H1 (cell line): ENCODE data around the gene HMGN1. TPM values are rescaled to one million over a fixed set of nuclear protein-coding genes. Genes with fewer than 3 reads are reported as not detected.

Source experiments
- CTCF ChIA-PET: fragments of 300-600 bp; sonication (Branson Sonifier 250); formaldehyde crosslinking; loops from one replicate; lab custom pipeline; 2021; ENCODE audit not compliant: partially characterized antibody; lab: Charles Lee
- POLR2A ChIA-PET: fragments of 300-600 bp; sonication (Branson Sonifier 250); formaldehyde crosslinking; loops from one replicate; lab custom pipeline; 2021; ENCODE audit warnings: inconsistent platforms; ENCODE audit not compliant: partially characterized antibody; lab: Charles Lee
- DNase-seq, 2 experiments: peaks; one replicate each; pipeline versions ENCODE4 v3.0.0 to v3.0.0-alpha.2; 2010 to 2022; ENCODE audit warnings: low spot score in 2 of 2, low read depth in 1 of 2, mixed read lengths in 1 of 2
- FAIRE-seq: peaks from 2 replicates; lab custom pipeline; 2011; peaks lifted over from hg19 to GRCh38; lab: Jason Lieb, UNC
- H2AFZ ChIP-seq: 2 replicates; pipeline ENCODE4 v1.8.1; 2012; ENCODE audit warnings: low read length, inconsistent platforms
- H2AK5ac ChIP-seq: 2 replicates; pipeline ENCODE4 v1.6.1; 2013; ENCODE audit warnings: low read depth, low read length
- H2BK120ac ChIP-seq: replicated peaks from 2 replicates; pipeline ENCODE3; 2013; ENCODE audit warnings: low read depth, low read length, inconsistent platforms
- H2BK12ac ChIP-seq: 2 replicates; pipeline ENCODE4 v1.6.1; 2013; ENCODE audit warnings: low read depth, low read length
- H2BK15ac ChIP-seq: 2 replicates; pipeline ENCODE4 v1.6.1; 2013; ENCODE audit warnings: low read length
- H2BK20ac ChIP-seq: 2 replicates; pipeline ENCODE4 v1.6.1; 2013; ENCODE audit warnings: low read length
- H2BK5ac ChIP-seq: 2 replicates; pipeline ENCODE4 v1.6.1; 2013; ENCODE audit warnings: low read depth, low read length
- H3K14ac ChIP-seq: 2 replicates; pipeline ENCODE4 v1.6.1; 2013; ENCODE audit warnings: inconsistent platforms; ENCODE audit not compliant: insufficient read length
- H3K18ac ChIP-seq: 2 replicates; pipeline ENCODE4 v1.6.1; 2013; ENCODE audit warnings: low read length; ENCODE audit errors: extremely low read depth
- H3K23ac ChIP-seq: 2 replicates; pipeline ENCODE4 v1.6.1; 2013; ENCODE audit warnings: inconsistent platforms; ENCODE audit not compliant: insufficient read length
- H3K23me2 ChIP-seq: 2 replicates; pipeline ENCODE4 v1.6.1; 2013; ENCODE audit warnings: low read depth, low read length
- H3K27ac ChIP-seq: 2 replicates; pipeline ENCODE4 v1.6.1; 2011; ENCODE audit warnings: low read depth, low read length, inconsistent platforms
- H3K27me3 ChIP-seq, 4 experiments: replicated peaks in 1 of 4; 1 replicate in 1 of 4; 2 replicates in 3 of 4; pipeline versions ENCODE4 v1.6.1 to v1.8.1; 2011 to 2013; ENCODE audit warnings: low read length in 3 of 4, mild to moderate bottlenecking in 3 of 4, inconsistent platforms in 2 of 4, mixed read lengths in 2 of 4, moderate library complexity in 1 of 4; ENCODE audit not compliant: control insufficient read depth in 3 of 4, insufficient read depth in 3 of 4; ENCODE audit errors: extremely low read depth in 1 of 4
- H3K36me3 ChIP-seq, 4 experiments: 2 replicates each; pipeline versions ENCODE4 v1.6.1 to v1.8.1; 2011 to 2013; ENCODE audit warnings: mild to moderate bottlenecking in 4 of 4, low read length in 3 of 4, moderate library complexity in 2 of 4, control low read depth in 1 of 4, inconsistent platforms in 1 of 4; ENCODE audit not compliant: insufficient read depth in 4 of 4, control insufficient read depth in 2 of 4
- H3K4ac ChIP-seq: replicated peaks from 2 replicates; pipeline ENCODE3; 2013; ENCODE audit warnings: low read length, low read depth, mixed read lengths, inconsistent platforms; ENCODE audit not compliant: insufficient read length
- H3K4me1 ChIP-seq, 4 experiments: replicated peaks in 1 of 4; 1 replicate in 1 of 4; 2 replicates in 3 of 4; pipeline versions ENCODE4 v1.6.1 to v1.8.1; 2011 to 2013; ENCODE audit warnings: low read length in 3 of 4, inconsistent platforms in 2 of 4, mixed read lengths in 1 of 4; ENCODE audit not compliant: insufficient read depth in 4 of 4, control insufficient read depth in 3 of 4
- H3K4me2 ChIP-seq, 2 experiments: 2 replicates each; pipeline versions ENCODE4 v1.6.1 to v1.8.1; 2011 to 2013; ENCODE audit warnings: low read depth in 2 of 2, low read length in 2 of 2, control low read depth in 1 of 2, inconsistent platforms in 1 of 2, mild to moderate bottlenecking in 1 of 2; ENCODE audit not compliant: insufficient read depth in 1 of 2
- H3K4me3 ChIP-seq, 4 experiments: fragments of 200-600, 300-600 bp in 1 of 4; sonication (generic), shearing (Covaris generic), sonication (Bioruptor Twin) in 1 of 4; 2 replicates each; pipeline versions ENCODE4 v1.5.1 to v1.8.1; 2011 to 2016; ENCODE audit warnings: low read length in 4 of 4, low read depth in 3 of 4, control low read depth in 2 of 4, inconsistent platforms in 2 of 4, mild to moderate bottlenecking in 2 of 4, mixed read lengths in 1 of 4, moderate library complexity in 1 of 4; ENCODE audit not compliant: insufficient read depth in 2 of 4; ENCODE audit errors: extremely low read depth in 1 of 4
- H3K56ac ChIP-seq: replicated peaks from 2 replicates; pipeline ENCODE3; 2013; ENCODE audit warnings: low read depth, mild to moderate bottlenecking, mixed read lengths, low read length, inconsistent platforms; ENCODE audit not compliant: insufficient read length
- H3K79me1 ChIP-seq: 2 replicates; pipeline ENCODE4 v1.6.1; 2013; ENCODE audit warnings: low read depth, low read length, control low read depth
- H3K79me2 ChIP-seq, 2 experiments: 2 replicates each; pipeline versions ENCODE4 v1.6.1 to v1.8.1; 2012 to 2013; ENCODE audit warnings: low read length in 2 of 2, mild to moderate bottlenecking in 2 of 2, inconsistent platforms in 1 of 2; ENCODE audit not compliant: insufficient read depth in 2 of 2, control insufficient read depth in 1 of 2
- H3K9ac ChIP-seq, 4 experiments: replicated peaks in 1 of 4; 1 replicate in 1 of 4; 2 replicates in 3 of 4; pipeline versions ENCODE4 v1.6.1 to v1.8.1; 2011 to 2013; ENCODE audit warnings: low read depth in 3 of 4, low read length in 3 of 4, control low read depth in 2 of 4, mild to moderate bottlenecking in 2 of 4, moderate library complexity in 2 of 4, inconsistent platforms in 1 of 4; ENCODE audit errors: extremely low read depth in 1 of 4
- H3K9me3 ChIP-seq, 2 experiments: 2 replicates each; pipeline versions ENCODE4 v1.6.1 to v1.8.1; 2012 to 2013; ENCODE audit warnings: mild to moderate bottlenecking in 2 of 2, moderate library complexity in 2 of 2, control low read depth in 1 of 2, inconsistent platforms in 1 of 2, low read depth in 1 of 2, low read length in 1 of 2, mixed read lengths in 1 of 2; ENCODE audit not compliant: insufficient read depth in 2 of 2
- H4K20me1 ChIP-seq, 2 experiments: replicated peaks in 1 of 2; 2 replicates each; pipeline versions ENCODE3 to v1.8.1; 2011 to 2013; ENCODE audit warnings: inconsistent platforms in 2 of 2, low read length in 2 of 2, mild to moderate bottlenecking in 1 of 2; ENCODE audit not compliant: insufficient read depth in 2 of 2, control insufficient read depth in 1 of 2
- H4K5ac ChIP-seq: 2 replicates; pipeline ENCODE4 v1.6.1; 2013; ENCODE audit warnings: low read length, low read depth, mixed read lengths, inconsistent platforms; ENCODE audit not compliant: insufficient read length
- H4K8ac ChIP-seq: 2 replicates; pipeline ENCODE4 v1.8.0; 2013; ENCODE audit warnings: mild to moderate bottlenecking, moderate library complexity, low read length, inconsistent platforms; ENCODE audit not compliant: insufficient read depth; ENCODE audit errors: extremely low read depth
- H4K91ac ChIP-seq: replicated peaks from 2 replicates; pipeline ENCODE3; 2013; ENCODE audit warnings: low read length, mixed read lengths, inconsistent platforms; ENCODE audit not compliant: insufficient read length
- CTCF ChIP-seq, 3 experiments: IDR thresholded peaks; 1 replicate in 2 of 3; 2 replicates in 1 of 3; pipeline versions ENCODE4 v1.5.1 to v1.6.1; 2011; ENCODE audit warnings: low read length in 3 of 3, mild to moderate bottlenecking in 3 of 3, inconsistent platforms in 2 of 3, low read depth in 1 of 3, moderate library complexity in 1 of 3; ENCODE audit not compliant: insufficient read depth in 1 of 3; ENCODE audit errors: control extremely low read depth in 1 of 3
- EGR1 ChIP-seq: IDR thresholded peaks from 2 replicates; pipeline ENCODE4 v1.6.1; 2011; ENCODE audit warnings: low read depth, low read length, borderline replicate concordance
- JUN ChIP-seq: IDR thresholded peaks from 2 replicates; pipeline ENCODE4 v1.6.1; 2011; ENCODE audit warnings: low read depth, mild to moderate bottlenecking, improper control_type of control experiment, low read length
- RAD21 ChIP-seq, 2 experiments: IDR thresholded peaks in 1 of 2; conservative IDR thresholded peaks in 1 of 2; 2 replicates each; pipeline ENCODE4 v1.6.1; 2011; ENCODE audit warnings: low read depth in 2 of 2, low read length in 2 of 2, improper control_type of control experiment in 1 of 2, inconsistent platforms in 1 of 2, mild to moderate bottlenecking in 1 of 2, moderate library complexity in 1 of 2
- WGBS, 2 experiments: shearing (Covaris generic) in 1 of 2; methylation state at CpG; one replicate each; pipeline versions ENCODE4 v1.1.6 to v1.1.7; 2013 to 2015; ENCODE audit warnings: low lambda C conversion rate in 2 of 2, mixed read lengths in 2 of 2, inconsistent platforms in 1 of 2, low coverage in 1 of 2, missing lambda C conversion rate in 1 of 2; ENCODE audit not compliant: insufficient replicate concordance in 2 of 2, insufficient coverage in 1 of 2, insufficient read length in 1 of 2; ENCODE audit errors: extremely low coverage in 1 of 2, missing lambda C conversion rate in 1 of 2; 5-methylcytosine and 5-hydroxymethylcytosine counted together
- polyA plus RNA-seq, 7 experiments: library from polyadenylated mRNA; depleted of rRNA in 3 of 7; stranded (reverse) in 5 of 7; unstranded in 2 of 7; fragments of >200 nt in 5 of 7; fragments of 200-250 nt in 2 of 7; gene quantifications; 1 replicate in 5 of 7; 2 replicates in 1 of 7; 4 replicates in 1 of 7; pipeline versions ENCODE4 v1.2.1 to v1.2.3, GENCODE V29; 2011 to 2013; ENCODE audit warnings: missing spikeins in 2 of 7, mixed read lengths in 2 of 7
- total RNA-seq: library from RNA; stranded (reverse); fragmentation: NEBNext Ultra II Directional; extraction: Animal tissue kit (Norgen Biotek cat#: 25700); gene quantifications from 2 replicates; pipeline ENCODE4 v1.2.1, GENCODE V29; 2021

The HMGN1 gene
- total and polyA plus RNA-seq, 2 of the 8 experiments (the other 6 are each of a cell fraction or from before 2014, with no cell fraction given): 279 to 505 TPM

GRCh38 chr21:39390212-39390765 lies 41.4 kb upstream of the HMGN1 start:
- H2BK120ac ChIP-seq: no peak overlapping the region
- no peak for DNase-seq
- ChIA-PET POLR2A (interaction anchor here (1.1 to 1.8 kb wide), 2 partner anchors 42 to 76 kb away, joined by 3 to 7 read pairs; partner anchors contain the start of gene HMGN1), CTCF (interaction anchor here (0.7 to 6.7 kb wide), 15 partner anchors 8 to 230 kb away, joined by 3 to 47 read pairs (median 5); no protein-coding TSS in a partner anchor)
- H3K4ac ChIP-seq: peak overlapping the region; percentile 20
- no peak overlapping the region for H3K4me3 ChIP-seq
- H3K56ac ChIP-seq: no peak overlapping the region
- H2BK20ac ChIP-seq: no peak overlapping the region
- no peak overlapping the region for H4K5ac ChIP-seq
- H2AK5ac ChIP-seq: no peak overlapping the region; the same call in 1 of the 2 replicates
- H2BK5ac ChIP-seq: no peak overlapping the region
- no peak overlapping the region for H2AFZ ChIP-seq
- no peak overlapping the region for H3K18ac ChIP-seq
- peaks cover 0 to 3% of the 10 kb centered on the region in 2 experiments; a peak in 1 of 4 replicates for H3K79me2 ChIP-seq
- 0 out of 2 replicates have a peak overlapping the region, but pooled peaks have one; percentile 7 for H4K8ac ChIP-seq
- no peaks in the 10 kb centered on the region for H3K27me3 ChIP-seq
- peak overlapping the region; percentile 60; the same call in 1 of the 2 replicates for H2BK12ac ChIP-seq
- no peak overlapping the region for H3K9ac ChIP-seq
- no peaks in the 10 kb centered on the region; the same call in 1 of the 2 replicates for H3K79me1 ChIP-seq
- H2BK15ac ChIP-seq: no peak overlapping the region
- no peak overlapping the region for H3K4me2 ChIP-seq
- no peak overlapping the region for H3K27ac ChIP-seq
- TF ChIP-seq RAD21 (IDR thresholded peaks at IDR 0.05 in 1 of 2, conservative IDR thresholded peaks at IDR 0.05 in 1 of 2; ENCODE audit: low read depth in 2 of 2, low read length in 2 of 2) (peak in 1 of 2 experiments; percentile 22; a peak in 1 of 4 replicates), EGR1 (no peak), JUN (no peak), CTCF (IDR thresholded peaks at IDR 0.05; ENCODE audit: control extremely low read depth in 1 of 3, insufficient read depth in 1 of 3, low read depth in 1 of 3, low read length in 3 of 3) (peak in 2 of 3 experiments; percentile 41 to 42; a peak in 2 of 4 replicates)
- TF ChIP-seq, all 59 proteins: peak for 2
- no peak for FAIRE-seq
- H3K23ac ChIP-seq: no peak overlapping the region
- 77% methylated on average over 16 of the region's 16 CpGs; no CpG with 5 or more reads in 1 of the 2 experiments for WGBS, 2 experiments
- H3K36me3 ChIP-seq: peaks cover 0 to 26% (median 9%) of the 10 kb centered on the region in 4 experiments; a peak in 5 of 8 replicates
- H3K9me3 ChIP-seq: no peaks in the 10 kb centered on the region
- no peaks in the 10 kb centered on the region for H4K20me1 ChIP-seq
- H3K4me1 ChIP-seq: peaks cover 0 to 2% (median 0%) of the 10 kb centered on the region in 4 experiments; a peak in 1 of 7 replicates
- no peak overlapping the region for H4K91ac ChIP-seq
- no peaks in the 10 kb centered on the region; the same call in 1 of the 2 replicates for H3K23me2 ChIP-seq
- no peak overlapping the region for H3K14ac ChIP-seq
